RWPE1 (cell line): ENCODE data around the gene CCR5AS.

ENCODE experiments used
- CTCF ChIA-PET: fragments of 350-600 bp; sonication (Branson Sonifier 250); formaldehyde crosslinking; extraction: SDS; loops from one replicate; lab custom pipeline; 2021; lab: Yijun Ruan, JAX
- POLR2A ChIA-PET: fragments of 400-600 bp; formaldehyde crosslinking; extraction: SDS; loops from one replicate; lab custom pipeline; 2020; ENCODE audit warnings: antibody characterized with exemption; ENCODE audit not compliant: low non-redundant PET; lab: Yijun Ruan, JAX
- DNase-seq: peaks from one replicate; pipeline ENCODE4 v3.0.0; 2012; ENCODE audit warnings: low spot score
- H3K27ac ChIP-seq: fragments of 450-650 bp; 2 replicates; pipeline ENCODE4 v1.5.1; 2017
- TF ChIP-seq, protein P1 (sequence below): fragments of 450-650 bp; conservative IDR thresholded peaks from 2 replicates; pipeline ENCODE4 v1.5.1; 2017; ENCODE audit warnings: low read depth, mild to moderate bottlenecking

Gene CCR5AS

DNA sequence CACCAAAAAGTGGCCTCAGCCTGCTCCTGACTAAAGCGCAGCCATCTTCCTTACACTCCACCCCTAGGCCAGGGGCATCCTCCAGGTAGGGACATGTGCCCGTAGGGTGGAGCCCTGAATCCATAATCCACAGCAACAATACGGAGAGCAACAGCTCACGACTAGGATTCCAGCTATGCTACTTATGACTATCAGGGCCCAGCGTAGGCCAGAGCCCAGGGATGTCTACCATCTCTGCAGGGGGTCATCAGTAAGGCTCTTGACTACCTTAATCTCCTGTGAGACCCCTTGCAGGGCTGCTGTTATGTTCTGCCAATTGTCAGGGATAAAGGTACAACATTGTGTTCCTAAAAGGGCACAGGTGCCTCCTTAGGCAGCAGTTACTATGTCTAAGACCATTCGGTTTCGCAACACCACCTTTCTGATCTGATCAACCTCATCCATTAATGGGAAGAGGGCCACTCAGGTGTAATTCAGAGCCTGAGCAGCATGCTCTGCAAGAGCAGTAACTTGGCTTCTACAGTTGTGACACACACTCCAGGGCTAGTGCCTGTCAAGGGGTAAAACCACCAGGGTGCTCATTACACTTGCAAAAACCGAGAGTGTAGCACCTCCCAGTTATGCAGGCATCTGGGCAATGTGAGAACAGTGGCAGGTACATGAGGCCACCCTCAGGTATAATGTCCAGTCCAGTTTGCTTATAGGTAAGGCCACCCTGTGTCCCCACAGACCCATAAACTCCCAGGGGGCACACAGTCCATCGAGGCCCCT is 11.2 kb upstream of the CCR5AS start:
- TF ChIP-seq, protein P1, sequence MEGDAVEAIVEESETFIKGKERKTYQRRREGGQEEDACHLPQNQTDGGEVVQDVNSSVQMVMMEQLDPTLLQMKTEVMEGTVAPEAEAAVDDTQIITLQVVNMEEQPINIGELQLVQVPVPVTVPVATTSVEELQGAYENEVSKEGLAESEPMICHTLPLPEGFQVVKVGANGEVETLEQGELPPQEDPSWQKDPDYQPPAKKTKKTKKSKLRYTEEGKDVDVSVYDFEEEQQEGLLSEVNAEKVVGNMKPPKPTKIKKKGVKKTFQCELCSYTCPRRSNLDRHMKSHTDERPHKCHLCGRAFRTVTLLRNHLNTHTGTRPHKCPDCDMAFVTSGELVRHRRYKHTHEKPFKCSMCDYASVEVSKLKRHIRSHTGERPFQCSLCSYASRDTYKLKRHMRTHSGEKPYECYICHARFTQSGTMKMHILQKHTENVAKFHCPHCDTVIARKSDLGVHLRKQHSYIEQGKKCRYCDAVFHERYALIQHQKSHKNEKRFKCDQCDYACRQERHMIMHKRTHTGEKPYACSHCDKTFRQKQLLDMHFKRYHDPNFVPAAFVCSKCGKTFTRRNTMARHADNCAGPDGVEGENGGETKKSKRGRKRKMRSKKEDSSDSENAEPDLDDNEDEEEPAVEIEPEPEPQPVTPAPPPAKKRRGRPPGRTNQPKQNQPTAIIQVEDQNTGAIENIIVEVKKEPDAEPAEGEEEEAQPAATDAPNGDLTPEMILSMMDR, result no peak
- H3K27ac ChIP-seq, result no peak overlapping the region
- no peak for DNase-seq
- ChIA-PET CTCF (interaction anchor here (0.6 kb wide), 1 partner anchor 15 kb away, joined by 4 read pairs; no protein-coding TSS in a partner anchor), POLR2A (no interaction called here)

DNA sequence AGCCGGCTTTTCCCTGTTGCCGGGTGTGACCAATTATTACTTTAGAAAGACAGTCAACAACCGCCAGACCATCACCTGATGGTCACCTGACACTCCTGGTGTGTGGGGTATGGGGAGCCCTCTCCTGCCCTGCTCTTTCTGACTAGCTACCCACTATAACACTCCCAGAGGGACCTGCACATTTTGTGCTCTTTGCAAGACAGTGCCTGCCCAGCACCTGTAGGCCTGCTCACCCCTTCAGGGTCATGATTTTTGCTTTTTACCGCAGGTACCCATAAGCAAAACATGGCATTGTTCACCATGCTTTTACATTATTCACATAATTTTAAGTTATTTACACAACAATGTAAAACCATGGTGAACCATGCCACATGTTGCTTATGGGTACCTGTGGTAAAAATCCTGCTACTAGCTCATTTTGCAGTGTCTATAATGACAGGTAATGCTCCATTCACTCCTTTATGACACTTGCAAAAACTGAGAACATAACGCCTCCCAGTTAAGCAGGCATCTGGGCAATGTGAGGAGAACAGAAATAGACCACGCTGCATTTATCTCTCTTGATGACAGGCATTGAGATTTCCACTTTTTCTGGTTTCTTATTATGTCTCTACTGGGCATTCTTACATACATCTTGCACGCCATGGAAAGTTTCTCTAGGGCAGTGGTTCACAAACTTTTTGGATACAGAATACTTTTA is 10.1 kb upstream of the CCR5AS start:
- ChIA-PET POLR2A (no interaction called here), CTCF (interaction anchor here (0.6 kb wide), 1 partner anchor 14 kb away, joined by 4 read pairs; no protein-coding TSS in a partner anchor)
- TF ChIP-seq, protein P1, result no peak

DNA sequence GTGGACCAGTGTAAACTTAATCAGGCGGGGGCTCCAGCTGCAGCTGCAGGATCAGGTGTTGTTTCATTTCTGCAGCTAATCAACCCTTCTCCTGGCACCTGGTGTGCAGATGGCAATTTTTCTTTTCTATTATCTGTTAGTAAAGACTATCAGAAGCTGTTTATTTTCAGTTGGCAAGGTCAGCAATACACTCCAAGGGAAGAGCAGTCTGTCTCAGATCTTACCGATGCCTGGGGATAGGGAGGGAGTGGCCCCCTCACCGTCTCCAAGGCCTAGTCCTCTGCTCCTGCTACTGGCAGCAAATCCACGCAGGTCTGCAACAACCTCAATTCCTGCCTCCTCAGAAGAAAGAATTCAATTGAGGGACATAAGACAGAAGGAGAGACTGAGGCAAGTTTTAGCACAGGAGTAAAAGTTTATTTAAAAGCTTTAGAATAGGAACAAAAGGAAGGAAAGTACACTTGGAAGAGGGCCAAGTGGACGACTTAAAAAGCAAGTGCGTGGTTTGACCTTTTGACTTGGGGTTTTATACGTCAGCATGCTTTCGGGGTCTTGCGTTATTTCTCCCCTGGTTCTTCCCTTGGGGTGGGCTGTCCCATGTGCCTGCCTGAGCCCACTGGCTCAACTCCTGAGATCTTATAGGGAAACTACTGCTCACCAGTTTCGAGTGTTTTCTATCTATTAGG is 9.4 kb upstream of the CCR5AS start:
- POLR2A ChIA-PET, result no interaction called here
- no peak overlapping the region for H3K27ac ChIP-seq
- CTCF ChIA-PET, result no interaction called here
- TF ChIP-seq, protein P1, result no peak
- DNase-seq, result no peak

More for the DNA sequence above, 10.1 kb upstream of the CCR5AS start:
- DNase-seq, result no peak
- no peak overlapping the region for H3K27ac ChIP-seq

DNA sequence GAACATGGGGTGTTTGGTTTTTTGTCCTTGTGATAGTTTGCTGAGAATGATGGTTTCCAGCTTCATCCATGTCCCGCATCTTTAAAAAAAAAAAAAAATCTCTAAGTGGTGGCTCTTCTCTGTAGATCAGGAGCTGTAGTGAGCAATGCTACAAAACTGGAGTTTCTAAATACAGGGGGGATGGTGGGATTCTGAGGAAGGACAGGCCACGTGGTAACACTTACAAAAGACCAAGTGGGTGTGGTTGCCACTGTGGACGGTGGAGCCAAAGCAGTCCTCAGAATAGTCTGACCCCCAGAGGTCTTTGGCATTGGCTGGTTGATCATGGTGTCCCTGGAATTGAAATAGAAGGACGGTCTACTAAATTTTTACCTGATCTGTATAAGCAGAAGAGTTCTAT is 7.9 kb upstream of the CCR5AS start:
- TF ChIP-seq, protein P1, result no peak
- DNase-seq, result no peak
- CTCF ChIA-PET, result no interaction called here
- H3K27ac ChIP-seq, result no peak overlapping the region
- POLR2A ChIA-PET, result no interaction called here

DNA sequence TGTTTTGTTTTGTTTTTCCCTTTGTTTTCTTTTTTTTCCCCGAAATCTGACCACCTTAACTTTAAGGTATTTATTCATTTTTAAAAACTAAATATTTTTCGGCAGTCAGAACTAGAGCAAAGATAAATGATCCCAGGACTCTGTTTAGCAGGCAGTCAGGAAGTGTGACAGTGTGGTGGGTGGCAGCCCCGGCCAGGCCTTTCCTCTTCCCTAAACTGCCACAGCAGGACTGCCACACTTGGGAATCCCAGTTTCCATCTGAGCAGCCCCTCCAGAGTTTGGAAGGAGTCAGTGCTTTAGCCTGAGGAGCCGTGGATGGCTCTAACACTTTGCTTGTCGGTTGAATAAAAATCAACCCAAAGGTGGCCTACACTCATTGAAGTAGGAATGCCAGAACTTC is 7.1 kb upstream of the CCR5AS start:
- TF ChIP-seq, protein P1, result no peak
- ChIA-PET CTCF (no interaction called here), POLR2A (no interaction called here)
- no peak overlapping the region for H3K27ac ChIP-seq
- DNase-seq, result no peak

DNA sequence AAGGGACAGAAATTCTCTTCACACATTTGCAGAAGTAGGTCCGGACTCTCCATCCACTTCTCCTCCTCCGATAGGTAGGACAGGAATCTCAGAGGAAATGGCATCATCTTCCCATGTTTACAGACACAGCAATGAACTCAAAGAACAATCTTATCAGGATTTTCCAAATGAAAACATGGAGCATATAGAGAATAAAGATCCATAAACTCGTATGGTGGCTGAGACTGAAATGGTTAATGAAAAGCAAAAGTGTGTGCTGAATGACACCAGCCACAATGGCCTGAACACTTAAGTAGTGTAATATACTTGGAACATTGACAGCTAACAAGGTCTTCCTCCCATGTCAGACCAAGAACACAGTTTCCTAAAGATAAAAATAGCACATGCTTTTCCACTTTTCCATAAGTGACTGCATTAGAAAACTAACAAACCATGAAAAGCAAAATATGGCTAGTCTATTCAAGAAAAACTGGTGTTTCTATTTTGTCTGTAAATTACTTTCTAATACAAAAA is 6.0 kb upstream of the CCR5AS start:
- no peak overlapping the region for H3K27ac ChIP-seq
- TF ChIP-seq, protein P1, result no peak
- DNase-seq, result no peak
- CTCF ChIA-PET, result no interaction called here
- POLR2A ChIA-PET, result no interaction called here
